HG02623 (cell line): ENCODE data around the gene MEP1B.
"Not testable (repeated sequence)": the region's sequence is repeated elsewhere in the genome, so short reads cannot be mapped to it uniquely, and the experiment has no call there.

Experiments used
- ATAC-seq: cut with Tn5 transposase; IDR thresholded peaks from one replicate; pipeline ENCODE4 v1.9.1; 2021; ENCODE audit warnings: moderate library complexity; ENCODE audit not compliant: unreplicated experiment

The MEP1B gene

GRCh38 chr18:32208577-32208976, 18.7 kb downstream of the MEP1B start:
- ATAC-seq = no peak

GRCh38 chr18:32209685-32210445, 20.0 kb downstream of the MEP1B start:
- ATAC-seq = no peak

GRCh38 chr18:32213693-32214092, 23.9 kb downstream of the MEP1B start:
- ATAC-seq = no peak

GRCh38 chr18:32216390-32216789, 26.6 kb downstream of the MEP1B start:
- ATAC-seq = no peak

- ATAC-seq = no peak
Measured at GRCh38 chr18:32219431-32220018, 29.7 kb downstream of the MEP1B start.

GRCh38 chr18:32233348-32233747, 43.5 kb downstream of the MEP1B start:
- ATAC-seq = not testable (repeated sequence)

- ATAC-seq = no peak
Measured at GRCh38 chr18:32237049-32237448, 47.2 kb downstream of the MEP1B start.

- no peak for ATAC-seq
Measured at GRCh38 chr18:32238635-32239268, 48.9 kb downstream of the MEP1B start.

GRCh38 chr18:32242395-32242794, 52.6 kb downstream of the MEP1B start:
- ATAC-seq = no peak

- ATAC-seq = no peak
Measured at GRCh38 chr18:32243358-32243757, 53.5 kb downstream of the MEP1B start.

GRCh38 chr18:32244881-32245280, 55.0 kb downstream of the MEP1B start:
- no peak for ATAC-seq

- no peak for ATAC-seq
Measured at GRCh38 chr18:32249147-32249929, 59.5 kb downstream of the MEP1B start.

GRCh38 chr18:32251466-32251865, 61.6 kb downstream of the MEP1B start:
- no peak for ATAC-seq

GRCh38 chr18:32252141-32252860, 62.5 kb downstream of the MEP1B start:
- no peak for ATAC-seq

- no peak for ATAC-seq
Measured at GRCh38 chr18:32255570-32255969, 65.7 kb downstream of the MEP1B start.

- ATAC-seq = no peak
Measured at GRCh38 chr18:32257084-32257785, 67.4 kb downstream of the MEP1B start.

GRCh38 chr18:32258148-32258547, 68.3 kb downstream of the MEP1B start:
- ATAC-seq = no peak

- ATAC-seq = no peak
Measured at GRCh38 chr18:32258558-32259204, 68.8 kb downstream of the MEP1B start.

GRCh38 chr18:32259553-32259952, 69.7 kb downstream of the MEP1B start:
- no peak for ATAC-seq

GRCh38 chr18:32261003-32261402, 71.2 kb downstream of the MEP1B start:
- no peak for ATAC-seq
